Fibroblast of skin of left quadriceps (primary cell): Measurements from ENCODE around the gene VWDE.

ENCODE experiments used
- DNase-seq, 2 experiments: peaks; one replicate each; pipeline ENCODE4 v3.0.0-alpha.2; 2013; ENCODE audit warnings: low read depth in 2 of 2

The VWDE gene

GRCh38 chr7:12328888-12329770, 74.5 kb downstream of the VWDE start:
- DNase-seq: no peak

- DNase-seq: no peak
Measured at GRCh38 chr7:12327922-12328321, 75.7 kb downstream of the VWDE start.

GRCh38 chr7:12325646-12326045, 78.0 kb downstream of the VWDE start:
- no peak for DNase-seq

- DNase-seq: no peak
Measured at GRCh38 chr7:12323415-12323814, 80.2 kb downstream of the VWDE start.

GRCh38 chr7:12322903-12323300, 80.8 kb downstream of the VWDE start:
- DNase-seq: no peak

GRCh38 chr7:12322284-12322902, 81.3 kb downstream of the VWDE start:
- no peak for DNase-seq

- DNase-seq: no peak
Measured at GRCh38 chr7:12320987-12321647, 82.5 kb downstream of the VWDE start.

- no peak for DNase-seq
Measured at GRCh38 chr7:12320241-12320986, 83.3 kb downstream of the VWDE start.

- DNase-seq: no peak
Measured at GRCh38 chr7:12317675-12318074, 86.0 kb downstream of the VWDE start.

- DNase-seq: no peak
Measured at GRCh38 chr7:12316925-12317324, 86.7 kb downstream of the VWDE start.

- DNase-seq: no peak
Measured at GRCh38 chr7:12315049-12315448, 88.6 kb downstream of the VWDE start.

- no peak for DNase-seq
Measured at GRCh38 chr7:12314199-12314598, 89.5 kb downstream of the VWDE start.

- no peak for DNase-seq
Measured at GRCh38 chr7:12305502-12305901, 98.2 kb downstream of the VWDE start.

- DNase-seq: no peak
Measured at GRCh38 chr7:12303495-12303894, 100.2 kb downstream of the VWDE start.

- no peak for DNase-seq
Measured at GRCh38 chr7:12303062-12303461, 100.6 kb downstream of the VWDE start.

GRCh38 chr7:12300415-12300814, 103.2 kb downstream of the VWDE start:
- DNase-seq: no peak

GRCh38 chr7:12299367-12299766, 104.3 kb downstream of the VWDE start:
- DNase-seq: no peak

- no peak for DNase-seq
Measured at GRCh38 chr7:12297283-12298108, 106.2 kb downstream of the VWDE start.

- DNase-seq: no peak
Measured at GRCh38 chr7:12296051-12296570, 107.6 kb downstream of the VWDE start.

GRCh38 chr7:12294701-12295100, 109.0 kb downstream of the VWDE start:
- no peak for DNase-seq

- no peak for DNase-seq
Measured at GRCh38 chr7:12291870-12292269, 111.8 kb downstream of the VWDE start.
